SK-N-SH (cell line): ENCODE results near the gene LONRF2. TPM values are rescaled to one million over a fixed set of nuclear protein-coding genes. Genes with fewer than 3 reads are reported as not detected.

ENCODE experiments used
- CTCF ChIA-PET: fragments of 300-600, 350-600 bp; formaldehyde crosslinking; extraction: SDS; loops from one replicate; lab custom pipeline; 2021; lab: Yijun Ruan, JAX
- POLR2A ChIA-PET: fragments of 350-600 bp; sonication (Branson Sonifier 250); formaldehyde crosslinking; extraction: SDS; loops from one replicate; lab custom pipeline; 2020; ENCODE audit warnings: antibody characterized with exemption, inconsistent platforms; lab: Yijun Ruan, JAX
- DNase-seq: peaks from one replicate; pipeline ENCODE4 v3.0.0; 2012
- H2AFZ ChIP-seq: fragments of 200-600 bp; sonication (generic); 2 replicates; pipeline ENCODE4 v1.8.1; 2016; ENCODE audit warnings: antibody characterized with exemption, mild to moderate bottlenecking, low read depth
- H3F3A ChIP-seq: fragments of 200-600 bp; sonication (generic); replicated peaks from 2 replicates; pipeline ENCODE3; 2016; ENCODE audit warnings: antibody characterized with exemption, mild to moderate bottlenecking; ENCODE audit not compliant: insufficient read depth
- H3K27ac ChIP-seq, 2 experiments: fragments of 200-500 bp in 1 of 2; fragments of 200-600 bp in 1 of 2; sonication (Bioruptor generic) in 1 of 2; sonication (generic), shearing (Covaris generic) in 1 of 2; 2 replicates each; pipeline versions ENCODE4 v1.5.1 to v1.6.1; 2014 to 2016; ENCODE audit warnings: low read depth in 2 of 2, inconsistent platforms in 1 of 2, low read length in 1 of 2, mild to moderate bottlenecking in 1 of 2, mixed read lengths in 1 of 2
- H3K27me3 ChIP-seq: fragments of 200-600 bp; sonication (generic), shearing (Covaris generic); 2 replicates; pipeline ENCODE4 v1.6.1; 2016; ENCODE audit warnings: mixed run types; ENCODE audit not compliant: insufficient read depth
- H3K36me3 ChIP-seq, 2 experiments: fragments of 200-500 bp in 1 of 2; fragments of 200-600 bp in 1 of 2; sonication (Bioruptor generic) in 1 of 2; sonication (generic) in 1 of 2; replicated peaks in 1 of 2; 2 replicates each; pipeline versions ENCODE3 to v1.5.1; 2014 to 2016; ENCODE audit warnings: low read length in 1 of 2, mild to moderate bottlenecking in 1 of 2; ENCODE audit not compliant: insufficient read depth in 2 of 2, control insufficient read depth in 1 of 2
- H3K4me1 ChIP-seq, 2 experiments: fragments of 200-500 bp in 1 of 2; fragments of 200-600 bp in 1 of 2; sonication (Bioruptor generic) in 1 of 2; sonication (generic), shearing (Covaris generic) in 1 of 2; 2 replicates each; pipeline versions ENCODE4 v1.5.1 to v1.6.1; 2014 to 2016; ENCODE audit warnings: low read depth in 1 of 2, low read length in 1 of 2, mixed run types in 1 of 2; ENCODE audit not compliant: insufficient read depth in 2 of 2, control insufficient read depth in 1 of 2
- H3K4me2 ChIP-seq: fragments of 200-600 bp; sonication (generic), shearing (Covaris generic); 2 replicates; pipeline ENCODE4 v1.6.1; 2017; ENCODE audit warnings: mixed run types
- H3K4me3 ChIP-seq, 2 experiments: fragments of 200-500 bp in 1 of 2; fragments of 200-600 bp in 1 of 2; sonication (Bioruptor generic) in 1 of 2; sonication (generic), shearing (Covaris generic) in 1 of 2; 2 replicates each; pipeline versions ENCODE4 v1.5.1 to v1.8.1; 2014 to 2016; ENCODE audit warnings: low read depth in 2 of 2, inconsistent platforms in 1 of 2, low read length in 1 of 2, mild to moderate bottlenecking in 1 of 2, mixed read lengths in 1 of 2, moderate library complexity in 1 of 2
- H3K79me2 ChIP-seq: fragments of 200-600 bp; sonication (generic); 2 replicates; pipeline ENCODE4 v1.8.1; 2017; ENCODE audit warnings: mild to moderate bottlenecking; ENCODE audit not compliant: insufficient read depth
- H3K9ac ChIP-seq: fragments of 200-600 bp; sonication (generic); 2 replicates; pipeline ENCODE4 v1.6.1; 2017; ENCODE audit warnings: mixed run types
- H3K9me2 ChIP-seq: fragments of 200-600 bp; sonication (generic); 2 replicates; pipeline ENCODE4 v1.6.1; 2017; ENCODE audit warnings: mixed run types
- H3K9me3 ChIP-seq: fragments of 200-600 bp; sonication (generic); 2 replicates; pipeline ENCODE4 v1.6.1; 2017; ENCODE audit warnings: mixed run types, mild to moderate bottlenecking, moderate library complexity
- H4K20me1 ChIP-seq: fragments of 200-600 bp; sonication (generic); 2 replicates; pipeline ENCODE4 v1.6.1; 2017; ENCODE audit warnings: mild to moderate bottlenecking, mixed run types; ENCODE audit not compliant: insufficient read depth
- CHD2 ChIP-seq: fragments of 150-350 bp; IDR thresholded peaks from 2 replicates; pipeline ENCODE4 v1.6.1; 2018; ENCODE audit warnings: low read length; ENCODE audit not compliant: partially characterized antibody
- ELF1 ChIP-seq: IDR thresholded peaks from 2 replicates; pipeline ENCODE4 v1.4.0; 2012
- EP300 ChIP-seq, 2 experiments: IDR thresholded peaks; 2 replicates each; pipeline versions ENCODE4 v1.4.0 to v1.6.1; 2012; ENCODE audit warnings: borderline replicate concordance in 1 of 2, low read depth in 1 of 2, low read length in 1 of 2
- FOSL2 ChIP-seq: IDR thresholded peaks from 2 replicates; pipeline ENCODE4 v1.4.0; 2012; ENCODE audit warnings: low read depth, mild to moderate bottlenecking, moderate library complexity, borderline replicate concordance
- FOXM1 ChIP-seq: IDR thresholded peaks from 2 replicates; pipeline ENCODE4 v1.4.0; 2012; ENCODE audit warnings: low read depth, mild to moderate bottlenecking
- JUND ChIP-seq: IDR thresholded peaks from 2 replicates; pipeline ENCODE4 v1.4.0; 2012
- MEF2A ChIP-seq: IDR thresholded peaks from 2 replicates; pipeline ENCODE4 v1.4.0; 2012; ENCODE audit warnings: low read depth, borderline replicate concordance
- NFIC ChIP-seq: IDR thresholded peaks from 2 replicates; pipeline ENCODE4 v1.4.0; 2012; ENCODE audit warnings: borderline replicate concordance
- NRF1 ChIP-seq: IDR thresholded peaks from 2 replicates; pipeline ENCODE4 v1.6.1; 2012; ENCODE audit warnings: low read depth, mild to moderate bottlenecking, low read length
- RAD21 ChIP-seq: IDR thresholded peaks from 2 replicates; pipeline ENCODE4 v1.6.1; 2012; ENCODE audit warnings: mild to moderate bottlenecking, low read length
- RXRA ChIP-seq: IDR thresholded peaks from 2 replicates; pipeline ENCODE4 v1.4.0; 2012; ENCODE audit warnings: low read depth, mild to moderate bottlenecking, borderline replicate concordance
- SIN3A ChIP-seq: IDR thresholded peaks from 2 replicates; pipeline ENCODE4 v1.6.1; 2012; ENCODE audit warnings: low read depth, mild to moderate bottlenecking, low read length, moderate library complexity, borderline replicate concordance
- TCF12 ChIP-seq: IDR thresholded peaks from 2 replicates; pipeline ENCODE4 v1.4.0; 2012
- TEAD4 ChIP-seq: IDR thresholded peaks from 2 replicates; pipeline ENCODE4 v1.4.0; 2012; ENCODE audit warnings: mild to moderate bottlenecking, borderline replicate concordance; ENCODE audit not compliant: insufficient read depth
- YY1 ChIP-seq: IDR thresholded peaks from 2 replicates; pipeline ENCODE4 v1.4.0; 2012; ENCODE audit warnings: low read depth, mild to moderate bottlenecking
- WGBS: methylation state at CpG from one replicate; pipeline ENCODE4 v1.1.6; 2017; ENCODE audit warnings: low lambda C conversion rate; 5-methylcytosine and 5-hydroxymethylcytosine counted together
- polyA plus RNA-seq, 3 experiments: library from polyadenylated mRNA; depleted of rRNA; stranded (reverse); fragments of >200 nt; gene quantifications; 2 replicates each; pipeline ENCODE4 v1.2.3, GENCODE V29; 2012
- TF ChIP-seq, protein P1 (sequence below): fragments of 200-600 bp; sonication (generic); IDR thresholded peaks from 2 replicates; pipeline ENCODE4 v1.6.1; 2017; ENCODE audit warnings: antibody characterized with exemption, mild to moderate bottlenecking, moderate library complexity
- TF ChIP-seq, protein P2 (sequence below): IDR thresholded peaks from 2 replicates; pipeline ENCODE4; 2012
- TF ChIP-seq, protein P3 (sequence below): IDR thresholded peaks from 2 replicates; pipeline ENCODE4 v1.6.1; 2012; ENCODE audit warnings: mild to moderate bottlenecking, low read depth, low read length, moderate library complexity
- TF ChIP-seq, protein P4 (sequence below): IDR thresholded peaks from 2 replicates; pipeline ENCODE4 v1.4.0; 2012; ENCODE audit warnings: low read depth
- TF ChIP-seq, protein P5 (sequence below): IDR thresholded peaks from 2 replicates; pipeline ENCODE4 v1.4.0; 2012; ENCODE audit warnings: low read depth, borderline replicate concordance

Gene LONRF2
- polyA plus RNA-seq, 1 of the 3 experiments (the other 2 are of a cell fraction), result 2.0 TPM

DNA sequence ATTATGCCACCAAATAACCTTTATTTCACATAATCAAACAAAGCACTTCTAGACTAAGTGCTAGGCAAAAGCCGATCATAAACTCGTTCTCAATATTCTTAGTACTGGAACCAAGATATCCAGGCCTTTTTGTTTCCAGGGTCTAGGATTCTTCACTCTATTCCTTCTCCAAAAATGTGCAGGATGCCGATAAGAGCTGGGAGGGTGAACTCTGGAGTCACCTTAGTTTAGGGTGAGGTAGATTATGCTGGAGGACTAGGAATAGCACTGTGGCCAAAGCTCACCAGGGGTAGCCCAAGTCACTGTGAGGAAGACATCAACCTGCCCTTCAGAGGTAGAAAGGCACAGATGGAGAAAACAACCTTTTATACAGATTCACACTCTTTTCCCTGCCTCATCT lies 37.3 kb downstream of the LONRF2 start (continued):
- no peak for TF ChIP-seq NRF1
- TF ChIP-seq, protein P1, sequence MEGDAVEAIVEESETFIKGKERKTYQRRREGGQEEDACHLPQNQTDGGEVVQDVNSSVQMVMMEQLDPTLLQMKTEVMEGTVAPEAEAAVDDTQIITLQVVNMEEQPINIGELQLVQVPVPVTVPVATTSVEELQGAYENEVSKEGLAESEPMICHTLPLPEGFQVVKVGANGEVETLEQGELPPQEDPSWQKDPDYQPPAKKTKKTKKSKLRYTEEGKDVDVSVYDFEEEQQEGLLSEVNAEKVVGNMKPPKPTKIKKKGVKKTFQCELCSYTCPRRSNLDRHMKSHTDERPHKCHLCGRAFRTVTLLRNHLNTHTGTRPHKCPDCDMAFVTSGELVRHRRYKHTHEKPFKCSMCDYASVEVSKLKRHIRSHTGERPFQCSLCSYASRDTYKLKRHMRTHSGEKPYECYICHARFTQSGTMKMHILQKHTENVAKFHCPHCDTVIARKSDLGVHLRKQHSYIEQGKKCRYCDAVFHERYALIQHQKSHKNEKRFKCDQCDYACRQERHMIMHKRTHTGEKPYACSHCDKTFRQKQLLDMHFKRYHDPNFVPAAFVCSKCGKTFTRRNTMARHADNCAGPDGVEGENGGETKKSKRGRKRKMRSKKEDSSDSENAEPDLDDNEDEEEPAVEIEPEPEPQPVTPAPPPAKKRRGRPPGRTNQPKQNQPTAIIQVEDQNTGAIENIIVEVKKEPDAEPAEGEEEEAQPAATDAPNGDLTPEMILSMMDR, result no peak

DNA sequence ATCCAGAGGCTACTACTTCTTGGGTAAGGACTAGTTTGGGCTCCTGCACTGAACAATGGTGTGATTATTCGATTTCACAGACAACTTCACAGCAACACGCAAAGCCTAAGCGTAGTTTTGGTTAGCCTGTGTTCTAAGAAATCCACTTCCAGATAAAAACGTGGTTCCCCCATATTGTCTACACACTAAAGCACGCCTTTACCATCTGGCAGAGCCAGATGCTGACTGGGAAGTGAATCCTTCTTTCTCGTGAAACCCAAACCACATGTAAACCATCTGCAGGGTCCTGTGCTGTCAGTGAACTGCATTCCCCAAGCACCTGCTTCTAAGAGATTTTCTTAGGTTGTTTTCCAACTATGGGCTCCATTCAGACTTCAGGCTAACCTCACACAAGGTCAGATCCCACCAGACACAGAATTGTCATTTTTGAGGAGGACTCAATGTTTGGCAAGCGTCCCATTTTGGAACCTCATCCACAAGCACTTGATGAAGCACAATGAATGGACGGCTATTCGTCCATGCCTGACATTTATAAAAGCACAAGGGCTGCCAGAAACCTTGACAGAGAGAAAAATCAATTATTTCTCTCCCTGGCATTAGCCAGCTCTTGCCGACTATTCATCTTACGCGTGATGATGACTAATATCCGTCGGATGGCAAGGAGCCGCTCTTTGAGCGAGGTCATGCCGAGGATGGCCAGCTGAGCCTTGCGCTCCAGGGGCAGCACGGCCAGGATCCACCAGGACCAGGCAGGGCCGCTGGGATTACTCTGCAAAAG lies 38.4 kb downstream of the LONRF2 start:
- Histone ChIP-seq H3K9me2 (no peaks in the 10 kb centered on the region), H3K4me1 (peaks cover 3 to 40% of the 10 kb centered on the region in 2 experiments), H3K79me2 (no peaks in the 10 kb centered on the region), H3K36me3 (no peaks in the 10 kb centered on the region), H3K4me2 (peak overlapping the region; percentile 59), H3K9me3 (no peaks in the 10 kb centered on the region), H4K20me1 (no peaks in the 10 kb centered on the region), H3K27me3 (no peaks in the 10 kb centered on the region), H3F3A (peaks cover 29% of the 10 kb centered on the region), H3K4me3 (0 out of 4 replicates have a peak overlapping the region, but pooled peaks of 1 of the 2 experiments have one; percentile 5), H2AFZ (no peak overlapping the region), H3K9ac (peak overlapping the region; percentile 14; the same call in 1 of the 2 replicates), H3K27ac (peak overlapping the region; percentile 67 to 85)
- TF ChIP-seq TCF12, result peak; percentile 84; the same call in 1 of the 2 replicates
- TF ChIP-seq RAD21, result no peak
- TF ChIP-seq YY1, result 0 out of 2 replicates have a peak, but pooled peaks have one; percentile 59
- TF ChIP-seq, protein P2, sequence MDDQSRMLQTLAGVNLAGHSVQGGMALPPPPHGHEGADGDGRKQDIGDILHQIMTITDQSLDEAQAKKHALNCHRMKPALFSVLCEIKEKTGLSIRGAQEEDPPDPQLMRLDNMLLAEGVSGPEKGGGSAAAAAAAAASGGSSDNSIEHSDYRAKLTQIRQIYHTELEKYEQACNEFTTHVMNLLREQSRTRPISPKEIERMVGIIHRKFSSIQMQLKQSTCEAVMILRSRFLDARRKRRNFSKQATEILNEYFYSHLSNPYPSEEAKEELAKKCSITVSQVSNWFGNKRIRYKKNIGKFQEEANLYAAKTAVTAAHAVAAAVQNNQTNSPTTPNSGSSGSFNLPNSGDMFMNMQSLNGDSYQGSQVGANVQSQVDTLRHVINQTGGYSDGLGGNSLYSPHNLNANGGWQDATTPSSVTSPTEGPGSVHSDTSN, result peak; percentile 96
- TF ChIP-seq RXRA, result peak; percentile 96
- TF ChIP-seq TEAD4, result peak; percentile 72
- TF ChIP-seq MEF2A, result 0 out of 2 replicates have a peak, but pooled peaks have one; percentile 6
- TF ChIP-seq, protein P3, sequence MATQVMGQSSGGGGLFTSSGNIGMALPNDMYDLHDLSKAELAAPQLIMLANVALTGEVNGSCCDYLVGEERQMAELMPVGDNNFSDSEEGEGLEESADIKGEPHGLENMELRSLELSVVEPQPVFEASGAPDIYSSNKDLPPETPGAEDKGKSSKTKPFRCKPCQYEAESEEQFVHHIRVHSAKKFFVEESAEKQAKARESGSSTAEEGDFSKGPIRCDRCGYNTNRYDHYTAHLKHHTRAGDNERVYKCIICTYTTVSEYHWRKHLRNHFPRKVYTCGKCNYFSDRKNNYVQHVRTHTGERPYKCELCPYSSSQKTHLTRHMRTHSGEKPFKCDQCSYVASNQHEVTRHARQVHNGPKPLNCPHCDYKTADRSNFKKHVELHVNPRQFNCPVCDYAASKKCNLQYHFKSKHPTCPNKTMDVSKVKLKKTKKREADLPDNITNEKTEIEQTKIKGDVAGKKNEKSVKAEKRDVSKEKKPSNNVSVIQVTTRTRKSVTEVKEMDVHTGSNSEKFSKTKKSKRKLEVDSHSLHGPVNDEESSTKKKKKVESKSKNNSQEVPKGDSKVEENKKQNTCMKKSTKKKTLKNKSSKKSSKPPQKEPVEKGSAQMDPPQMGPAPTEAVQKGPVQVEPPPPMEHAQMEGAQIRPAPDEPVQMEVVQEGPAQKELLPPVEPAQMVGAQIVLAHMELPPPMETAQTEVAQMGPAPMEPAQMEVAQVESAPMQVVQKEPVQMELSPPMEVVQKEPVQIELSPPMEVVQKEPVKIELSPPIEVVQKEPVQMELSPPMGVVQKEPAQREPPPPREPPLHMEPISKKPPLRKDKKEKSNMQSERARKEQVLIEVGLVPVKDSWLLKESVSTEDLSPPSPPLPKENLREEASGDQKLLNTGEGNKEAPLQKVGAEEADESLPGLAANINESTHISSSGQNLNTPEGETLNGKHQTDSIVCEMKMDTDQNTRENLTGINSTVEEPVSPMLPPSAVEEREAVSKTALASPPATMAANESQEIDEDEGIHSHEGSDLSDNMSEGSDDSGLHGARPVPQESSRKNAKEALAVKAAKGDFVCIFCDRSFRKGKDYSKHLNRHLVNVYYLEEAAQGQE, result peak; percentile 35; the same call in 1 of the 2 replicates
- TF ChIP-seq NFIC, result peak; percentile 89
- TF ChIP-seq JUND, result peak; percentile 93
- no peak; the same call in 1 of the 2 replicates for TF ChIP-seq ELF1
- TF ChIP-seq, protein P4, sequence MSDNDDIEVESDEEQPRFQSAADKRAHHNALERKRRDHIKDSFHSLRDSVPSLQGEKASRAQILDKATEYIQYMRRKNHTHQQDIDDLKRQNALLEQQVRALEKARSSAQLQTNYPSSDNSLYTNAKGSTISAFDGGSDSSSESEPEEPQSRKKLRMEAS, result peak; percentile 77
- peak; percentile 60; the same call in 1 of the 2 replicates for TF ChIP-seq FOXM1
- no peak for TF ChIP-seq SIN3A
- no peak for TF ChIP-seq CHD2
- TF ChIP-seq FOSL2, result peak; percentile 90
- TF ChIP-seq EP300 (IDR thresholded peaks at IDR 0.05; ENCODE audit: borderline replicate concordance in 1 of 2, low read depth in 1 of 2, low read length in 1 of 2), result peak in 1 of 2 experiments; percentile 91; a peak in 2 of 4 replicates
- TF ChIP-seq, protein P5, sequence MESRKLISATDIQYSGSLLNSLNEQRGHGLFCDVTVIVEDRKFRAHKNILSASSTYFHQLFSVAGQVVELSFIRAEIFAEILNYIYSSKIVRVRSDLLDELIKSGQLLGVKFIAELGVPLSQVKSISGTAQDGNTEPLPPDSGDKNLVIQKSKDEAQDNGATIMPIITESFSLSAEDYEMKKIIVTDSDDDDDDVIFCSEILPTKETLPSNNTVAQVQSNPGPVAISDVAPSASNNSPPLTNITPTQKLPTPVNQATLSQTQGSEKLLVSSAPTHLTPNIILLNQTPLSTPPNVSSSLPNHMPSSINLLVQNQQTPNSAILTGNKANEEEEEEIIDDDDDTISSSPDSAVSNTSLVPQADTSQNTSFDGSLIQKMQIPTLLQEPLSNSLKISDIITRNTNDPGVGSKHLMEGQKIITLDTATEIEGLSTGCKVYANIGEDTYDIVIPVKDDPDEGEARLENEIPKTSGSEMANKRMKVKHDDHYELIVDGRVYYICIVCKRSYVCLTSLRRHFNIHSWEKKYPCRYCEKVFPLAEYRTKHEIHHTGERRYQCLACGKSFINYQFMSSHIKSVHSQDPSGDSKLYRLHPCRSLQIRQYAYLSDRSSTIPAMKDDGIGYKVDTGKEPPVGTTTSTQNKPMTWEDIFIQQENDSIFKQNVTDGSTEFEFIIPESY, result 0 out of 2 replicates have a peak, but pooled peaks have one; percentile 49
- no peak for DNase-seq
- WGBS, result 37% methylated on average over 20 of the region's 20 CpGs
- ChIA-PET POLR2A (no interaction called here), CTCF (interaction anchor here (1.4 to 1.7 kb wide), 2 partner anchors 21 to 24 kb away, joined by 4 to 11 read pairs; no protein-coding TSS in a partner anchor)
